OCI-LY7 (cell line): ENCODE measurements around the gene NAPB.

Experiments
- CTCF ChIP-seq: fragments of 200-600 bp; sonication (generic); conservative IDR thresholded peaks from 2 replicates; pipeline ENCODE4 v1.5.1; 2014; ENCODE audit warnings: mild to moderate bottlenecking, antibody characterized with exemption, low read length, moderate library complexity, mixed read lengths
- EZH2phosphoT487 ChIP-seq: fragments of 200-600 bp; sonication (generic); IDR thresholded peaks from 2 replicates; pipeline ENCODE4 v1.6.1; 2018; ENCODE audit warnings: low read depth, borderline replicate concordance, mild to moderate bottlenecking, mixed run types, antibody characterized with exemption, low read length, moderate library complexity, mixed read lengths

DNA sequence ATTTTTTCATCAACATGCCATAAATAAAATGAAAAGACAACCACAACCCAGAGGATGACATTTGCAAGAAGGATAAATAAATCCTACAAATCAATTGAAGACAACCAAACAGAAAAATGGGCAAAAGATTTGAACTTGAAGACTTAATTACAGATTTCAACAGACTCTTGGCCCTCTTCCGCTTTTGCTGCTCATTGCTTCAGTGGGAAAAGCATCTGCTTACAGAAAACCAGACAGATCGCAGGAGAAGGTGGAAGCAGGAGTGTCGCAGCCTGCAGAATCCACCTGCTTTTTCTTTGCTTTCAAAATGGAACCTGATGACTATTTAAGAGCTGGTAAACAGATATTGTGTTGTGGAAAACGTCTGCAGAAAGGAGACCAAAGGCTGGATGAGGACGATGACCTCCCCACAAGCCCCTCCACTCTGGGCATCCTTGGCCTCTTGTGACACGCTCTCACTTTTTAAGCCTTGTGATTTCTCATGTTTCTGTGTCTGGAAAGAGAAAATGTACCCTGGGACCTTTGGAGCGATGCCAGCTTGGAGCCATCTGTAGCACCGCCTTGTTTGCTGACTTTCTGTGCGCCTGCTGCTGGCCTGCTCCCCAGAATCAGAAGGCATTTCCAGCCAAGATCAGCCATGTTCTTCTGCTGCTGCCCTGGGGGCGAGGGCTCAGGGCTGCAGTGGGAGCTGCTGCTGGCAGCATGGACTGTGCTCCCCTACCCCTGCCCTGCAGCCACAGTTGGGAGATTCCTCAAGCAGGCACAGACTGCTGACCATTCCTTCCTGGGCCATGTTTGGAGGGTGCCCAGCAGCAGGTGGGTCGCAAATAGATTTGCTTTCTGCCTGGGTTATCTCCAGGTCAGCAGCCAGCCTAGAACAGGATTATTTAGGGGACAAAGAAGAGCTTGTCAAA lies 14.6 kb upstream of the NAPB start:
- TF ChIP-seq CTCF, result no peak
- TF ChIP-seq EZH2phosphoT487, result no peak
